ENCODE results near the gene F5. TPM values are rescaled to one million over a fixed set of nuclear protein-coding genes. Genes with fewer than 3 reads are reported as not detected.

Gene F5
- total and polyA plus RNA-seq, 2 donors (not counting 1 experiment from before 2014, with no cell fraction given): under 0.01 TPM; not detected in 1

DNA sequence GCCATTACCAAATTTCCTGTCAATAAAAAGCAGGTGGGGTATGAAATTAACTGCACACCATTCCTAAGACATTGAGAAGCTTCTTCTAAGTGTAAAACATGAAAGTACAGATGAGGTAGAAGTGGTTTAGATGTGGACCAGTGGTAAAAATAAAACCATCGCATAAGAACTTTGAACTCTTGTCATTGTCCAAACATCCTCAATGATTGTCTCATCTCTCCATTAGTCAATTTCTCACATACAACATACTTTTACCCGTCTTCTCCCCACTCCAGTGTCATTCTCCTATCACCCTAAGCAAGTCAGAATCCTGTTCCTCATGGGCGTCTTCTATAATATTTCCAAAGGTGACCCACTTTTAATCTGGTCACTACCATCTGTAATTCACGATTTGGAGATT is 76.2 kb downstream of the F5 start:
- no peaks in the 10 kb centered on the region for H3K79me2 ChIP-seq (ENCODE audit: control insufficient read depth, insufficient read depth, low read length)
- no peak for DNase-seq (ENCODE audit: low read depth in 2 of 2)
- H3K4me2 ChIP-seq (ENCODE audit: extremely low read depth, insufficient read depth, low read length): no peak overlapping the region
- TF ChIP-seq CTCF (conservative IDR thresholded peaks at IDR 0.05 in 1 of 2, IDR thresholded peaks at IDR 0.05 in 1 of 2; ENCODE audit: low read depth in 1 of 2, low read length in 2 of 2) (no peak), EZH2 (IDR thresholded peaks at IDR 0.05; ENCODE audit: low read length, missing control alignments) (no peak)
- H3K9ac ChIP-seq (ENCODE audit: insufficient read depth, low read length): no peak overlapping the region
- no peaks in the 10 kb centered on the region for H3K27me3 ChIP-seq (ENCODE audit: control insufficient read depth, insufficient read depth, low read length)
- H2AFZ ChIP-seq (ENCODE audit: low read length): no peak overlapping the region
- H4K20me1 ChIP-seq (ENCODE audit: control insufficient read depth, extremely low read depth, insufficient read depth, low read length): no peaks in the 10 kb centered on the region
- H3K4me1 ChIP-seq (ENCODE audit: control insufficient read depth, extremely low read depth, insufficient read depth, low read length): peaks cover 5% of the 10 kb centered on the region
- H3K27ac ChIP-seq (ENCODE audit: insufficient read depth, low read length): no peak overlapping the region
- H3K4me3 ChIP-seq (replicated peaks in 1 of 4; ENCODE audit: control extremely low read depth in 1 of 4, insufficient read depth in 1 of 4, low read depth in 3 of 4, low read length in 4 of 4): no peak overlapping the region
- H3K36me3 ChIP-seq (ENCODE audit: control insufficient read depth, insufficient read depth, low read length): no peaks in the 10 kb centered on the region
- H3K9me3 ChIP-seq (ENCODE audit: control insufficient read depth, insufficient read depth, low read depth, low read length): no peaks in the 10 kb centered on the region

GRCh38 chr1:169509354-169509753 is 76.9 kb downstream of the F5 start:
- Histone ChIP-seq H3K79me2 (ENCODE audit: control insufficient read depth, insufficient read depth, low read length) (no peaks in the 10 kb centered on the region), H3K9me3 (ENCODE audit: control insufficient read depth, insufficient read depth, low read depth, low read length) (no peaks in the 10 kb centered on the region), H3K4me1 (ENCODE audit: control insufficient read depth, extremely low read depth, insufficient read depth, low read length) (peaks cover 5% of the 10 kb centered on the region), H2AFZ (ENCODE audit: low read length) (no peak overlapping the region), H4K20me1 (ENCODE audit: control insufficient read depth, extremely low read depth, insufficient read depth, low read length) (no peaks in the 10 kb centered on the region), H3K27me3 (ENCODE audit: control insufficient read depth, insufficient read depth, low read length) (no peaks in the 10 kb centered on the region), H3K9ac (ENCODE audit: insufficient read depth, low read length) (no peak overlapping the region), H3K27ac (ENCODE audit: insufficient read depth, low read length) (no peak overlapping the region), H3K4me2 (ENCODE audit: extremely low read depth, insufficient read depth, low read length) (no peak overlapping the region), H3K36me3 (ENCODE audit: control insufficient read depth, insufficient read depth, low read length) (no peaks in the 10 kb centered on the region), H3K4me3 (replicated peaks in 1 of 4; ENCODE audit: control extremely low read depth in 1 of 4, insufficient read depth in 1 of 4, low read depth in 3 of 4, low read length in 4 of 4) (no peak overlapping the region)
- DNase-seq (ENCODE audit: low read depth in 2 of 2): no peak
- no peak for TF ChIP-seq CTCF (conservative IDR thresholded peaks at IDR 0.05 in 1 of 2, IDR thresholded peaks at IDR 0.05 in 1 of 2; ENCODE audit: low read depth in 1 of 2, low read length in 2 of 2)
- TF ChIP-seq EZH2 (IDR thresholded peaks at IDR 0.05; ENCODE audit: low read length, missing control alignments): no peak

GRCh38 chr1:169508432-169509338 is 77.6 kb downstream of the F5 start:
- Histone ChIP-seq H3K4me3 (replicated peaks in 1 of 4; ENCODE audit: control extremely low read depth in 1 of 4, insufficient read depth in 1 of 4, low read depth in 3 of 4, low read length in 4 of 4) (no peak overlapping the region), H3K4me2 (ENCODE audit: extremely low read depth, insufficient read depth, low read length) (no peak overlapping the region), H4K20me1 (ENCODE audit: control insufficient read depth, extremely low read depth, insufficient read depth, low read length) (no peaks in the 10 kb centered on the region), H3K79me2 (ENCODE audit: control insufficient read depth, insufficient read depth, low read length) (no peaks in the 10 kb centered on the region), H3K9me3 (ENCODE audit: control insufficient read depth, insufficient read depth, low read depth, low read length) (no peaks in the 10 kb centered on the region), H3K27ac (ENCODE audit: insufficient read depth, low read length) (no peak overlapping the region), H3K27me3 (ENCODE audit: control insufficient read depth, insufficient read depth, low read length) (no peaks in the 10 kb centered on the region), H3K4me1 (ENCODE audit: control insufficient read depth, extremely low read depth, insufficient read depth, low read length) (peaks cover 5% of the 10 kb centered on the region), H3K9ac (ENCODE audit: insufficient read depth, low read length) (no peak overlapping the region), H3K36me3 (ENCODE audit: control insufficient read depth, insufficient read depth, low read length) (no peaks in the 10 kb centered on the region), H2AFZ (ENCODE audit: low read length) (no peak overlapping the region)
- TF ChIP-seq CTCF (conservative IDR thresholded peaks at IDR 0.05 in 1 of 2, IDR thresholded peaks at IDR 0.05 in 1 of 2; ENCODE audit: low read depth in 1 of 2, low read length in 2 of 2): no peak
- TF ChIP-seq EZH2 (IDR thresholded peaks at IDR 0.05; ENCODE audit: low read length, missing control alignments): no peak
- no peak for DNase-seq (ENCODE audit: low read depth in 2 of 2)
